NB4 (cell line): ENCODE data around the gene PPIL1.

ENCODE experiments used
- DNase-seq: peaks from one replicate; pipeline ENCODE4 v3.0.0; 2010; ENCODE audit warnings: low read depth
- H3K4me3 ChIP-seq: one replicate; pipeline ENCODE4 v1.5.1; 2011; ENCODE audit warnings: mild to moderate bottlenecking, low read depth, low read length, moderate library complexity
- CTCF ChIP-seq: IDR thresholded peaks from one replicate; pipeline ENCODE4 v1.5.1; 2012; ENCODE audit warnings: low read depth, low read length
- MAX ChIP-seq: IDR thresholded peaks from 2 replicates; pipeline ENCODE4 v1.6.1; 2011; ENCODE audit warnings: low read depth, low read length
- MYC ChIP-seq: IDR thresholded peaks from 2 replicates; pipeline ENCODE4 v1.6.1; 2011; ENCODE audit warnings: low read depth, low read length
- POLR2A ChIP-seq: IDR thresholded peaks from 2 replicates; pipeline ENCODE4 v1.6.1; 2011; ENCODE audit warnings: mild to moderate bottlenecking; ENCODE audit not compliant: insufficient read length; ENCODE audit errors: extremely low read depth

Gene PPIL1

GRCh38 chr6:36860126-36860525, 14.5 kb downstream of the PPIL1 start:
- no peak overlapping the region for H3K4me3 ChIP-seq
- no peak for DNase-seq
- TF ChIP-seq CTCF, result no peak
- no peak for TF ChIP-seq MYC
- TF ChIP-seq POLR2A, result no peak
- no peak for TF ChIP-seq MAX

- no peak for DNase-seq
- TF ChIP-seq CTCF, result no peak
- no peak for TF ChIP-seq POLR2A
- no peak overlapping the region for H3K4me3 ChIP-seq
Measured at GRCh38 chr6:36858407-36858981, 16.1 kb downstream of the PPIL1 start.

- no peak overlapping the region for H3K4me3 ChIP-seq
- TF ChIP-seq POLR2A (no peak), MYC (no peak), CTCF (no peak), MAX (no peak)
- DNase-seq, result no peak
Measured at GRCh38 chr6:36857325-36857724, 17.3 kb downstream of the PPIL1 start.

- TF ChIP-seq MAX (no peak), CTCF (no peak), MYC (no peak), POLR2A (no peak)
- DNase-seq, result no peak
- H3K4me3 ChIP-seq, result no peak overlapping the region
Measured at GRCh38 chr6:36856277-36856676, 18.3 kb downstream of the PPIL1 start.

GRCh38 chr6:36855750-36856149, 18.9 kb downstream of the PPIL1 start:
- DNase-seq, result no peak
- no peak for TF ChIP-seq POLR2A
- TF ChIP-seq MAX, result no peak
- TF ChIP-seq MYC, result no peak
- TF ChIP-seq CTCF, result no peak
- H3K4me3 ChIP-seq, result no peak overlapping the region

- no peak overlapping the region for H3K4me3 ChIP-seq
- TF ChIP-seq MAX (peak; percentile 96), MYC (peak; percentile 55), POLR2A (no peak), CTCF (no peak)
- peak; percentile 95 for DNase-seq
Measured at GRCh38 chr6:36853325-36853724, 21.3 kb downstream of the PPIL1 start.
